Right atrium auricular region (tissue), 2 donors: Measurements from ENCODE around the gene VEPH1. TPM values are rescaled to one million over a fixed set of nuclear protein-coding genes. Genes with fewer than 3 reads are reported as not detected.

ENCODE experiments used
- DNase-seq: peaks from one replicate; pipeline ENCODE4 v3.0.0-alpha.2; 2019; ENCODE audit warnings: low spot score
- H3K27ac ChIP-seq, 2 donors: fragments of 200-600 bp; sonication (generic); 1 replicate in 1 of 2; 2 replicates in 1 of 2; pipeline ENCODE4 v1.5.1; 2016 to 2019
- H3K27me3 ChIP-seq, 2 donors: fragments of 200-600 bp; sonication (generic); one replicate each; pipeline versions ENCODE4 v1.5.1 to v1.6.0; 2017 to 2019
- H3K36me3 ChIP-seq: fragments of 200-600 bp; sonication (generic); one replicate; pipeline ENCODE4 v1.5.1; 2016
- H3K4me1 ChIP-seq, 2 donors: fragments of 200-600 bp; sonication (generic); one replicate each; pipeline versions ENCODE4 v1.5.1 to v1.6.0; 2017 to 2019
- H3K4me3 ChIP-seq, 2 donors: fragments of 200-600 bp; sonication (generic); 1 replicate in 1 of 2; 2 replicates in 1 of 2; pipeline ENCODE4 v1.5.1; 2017 to 2019; ENCODE audit warnings: mild to moderate bottlenecking in 1 of 2, moderate library complexity in 1 of 2
- H3K9me3 ChIP-seq, 2 donors: fragments of 200-600 bp; sonication (generic); one replicate each; pipeline ENCODE4 v1.5.1; 2019
- total RNA-seq, 2 donors: library from RNA; depleted of rRNA; stranded (reverse); fragments of >200 nt; gene quantifications; one replicate each; pipeline ENCODE4 v1.1.0, GENCODE V29; 2016
- TF ChIP-seq, protein P1 (sequence below), 2 donors: fragments of 200-600 bp; sonication (generic); IDR thresholded peaks; one replicate each; pipeline ENCODE4 v1.5.1; 2019; ENCODE audit warnings: antibody characterized with exemption in 2 of 2

VEPH1 gene
- total RNA-seq, 2 donors from 2014 or later, result 0.48 to 0.86 TPM

GRCh38 chr3:157542711-157543500, 39.7 kb upstream of the VEPH1 start:
- peak; percentile 79 for DNase-seq
- no peaks in the 10 kb centered on the region for H3K36me3 ChIP-seq
- TF ChIP-seq, protein P1, sequence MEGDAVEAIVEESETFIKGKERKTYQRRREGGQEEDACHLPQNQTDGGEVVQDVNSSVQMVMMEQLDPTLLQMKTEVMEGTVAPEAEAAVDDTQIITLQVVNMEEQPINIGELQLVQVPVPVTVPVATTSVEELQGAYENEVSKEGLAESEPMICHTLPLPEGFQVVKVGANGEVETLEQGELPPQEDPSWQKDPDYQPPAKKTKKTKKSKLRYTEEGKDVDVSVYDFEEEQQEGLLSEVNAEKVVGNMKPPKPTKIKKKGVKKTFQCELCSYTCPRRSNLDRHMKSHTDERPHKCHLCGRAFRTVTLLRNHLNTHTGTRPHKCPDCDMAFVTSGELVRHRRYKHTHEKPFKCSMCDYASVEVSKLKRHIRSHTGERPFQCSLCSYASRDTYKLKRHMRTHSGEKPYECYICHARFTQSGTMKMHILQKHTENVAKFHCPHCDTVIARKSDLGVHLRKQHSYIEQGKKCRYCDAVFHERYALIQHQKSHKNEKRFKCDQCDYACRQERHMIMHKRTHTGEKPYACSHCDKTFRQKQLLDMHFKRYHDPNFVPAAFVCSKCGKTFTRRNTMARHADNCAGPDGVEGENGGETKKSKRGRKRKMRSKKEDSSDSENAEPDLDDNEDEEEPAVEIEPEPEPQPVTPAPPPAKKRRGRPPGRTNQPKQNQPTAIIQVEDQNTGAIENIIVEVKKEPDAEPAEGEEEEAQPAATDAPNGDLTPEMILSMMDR (IDR thresholded peaks at IDR 0.05), result no peak
- H3K27me3 ChIP-seq, result no peaks in the 10 kb centered on the region
- peak overlapping the region; percentile 4 to 57 for H3K27ac ChIP-seq
- H3K4me1 ChIP-seq, result peaks cover 0 to 4% of the 10 kb centered on the region in 2 donors
- peak overlapping the region; percentile 35 to 45 for H3K4me3 ChIP-seq
- peaks cover 0 to 6% of the 10 kb centered on the region in 2 donors for H3K9me3 ChIP-seq

DNA sequence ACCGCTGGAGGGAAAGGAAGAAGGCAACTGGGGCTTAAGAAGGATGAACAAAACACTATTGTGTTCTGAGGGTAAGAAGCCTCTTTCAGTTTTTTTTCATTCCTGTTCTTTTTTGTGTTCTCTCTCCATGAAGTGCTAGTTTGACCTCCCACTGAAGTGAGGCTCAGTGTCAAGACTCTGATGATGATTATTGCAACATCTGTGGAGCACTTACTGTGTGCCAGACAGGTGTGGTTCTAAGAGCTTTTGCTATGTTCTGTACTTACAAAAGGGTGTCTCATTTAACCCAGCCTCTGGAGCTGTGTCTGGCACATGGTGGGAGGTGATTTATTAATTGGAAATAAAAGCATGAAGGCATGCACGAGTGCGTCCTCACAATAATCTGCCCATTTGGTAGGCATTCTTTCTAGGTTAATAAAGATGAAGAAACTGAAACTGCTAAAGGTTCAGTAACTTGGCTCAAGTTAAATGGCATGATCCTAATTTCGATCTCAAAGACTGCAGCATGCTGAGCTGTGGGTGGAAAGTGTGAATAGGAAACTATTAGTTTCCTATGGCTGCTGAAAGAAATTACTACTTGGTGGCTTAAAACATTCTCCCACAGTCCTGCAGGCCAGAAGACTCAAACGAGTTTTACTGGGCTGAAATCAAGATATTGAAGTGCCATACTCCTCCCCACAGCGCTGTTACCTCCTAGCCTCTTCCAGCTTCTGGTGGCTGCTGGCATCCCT, 38.5 kb upstream of the VEPH1 start:
- Histone ChIP-seq H3K4me3 (no peak overlapping the region), H3K4me1 (peaks cover 0 to 4% of the 10 kb centered on the region in 2 donors), H3K27me3 (no peaks in the 10 kb centered on the region), H3K27ac (no peak overlapping the region), H3K36me3 (no peaks in the 10 kb centered on the region), H3K9me3 (peaks cover 0 to 6% of the 10 kb centered on the region in 2 donors)
- TF ChIP-seq, protein P1 (IDR thresholded peaks at IDR 0.05), result no peak
- DNase-seq, result no peak

DNA sequence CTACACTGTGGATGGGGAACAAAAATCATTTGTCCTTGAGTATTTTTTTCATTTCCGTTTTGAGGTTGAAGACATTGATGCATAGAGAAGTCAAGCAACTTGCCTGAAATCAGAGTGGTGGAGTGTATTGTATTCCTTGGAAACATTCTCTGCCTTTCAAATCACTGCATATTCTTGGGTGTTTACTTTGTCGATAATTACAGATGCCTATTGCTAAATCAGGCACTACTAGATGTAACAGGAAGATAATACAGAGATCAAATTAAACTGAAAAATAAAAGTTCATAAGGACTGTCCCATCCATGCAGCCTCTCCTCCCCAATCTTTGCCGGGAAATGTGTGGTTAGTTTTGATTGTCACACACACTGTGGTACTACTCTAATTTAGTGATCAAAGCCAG, 37.4 kb upstream of the VEPH1 start:
- H3K27ac ChIP-seq, result no peak overlapping the region
- TF ChIP-seq, protein P1 (IDR thresholded peaks at IDR 0.05), result no peak
- H3K9me3 ChIP-seq, result peaks cover 0 to 6% of the 10 kb centered on the region in 2 donors
- no peak for DNase-seq
- H3K4me3 ChIP-seq, result no peak overlapping the region
- H3K36me3 ChIP-seq, result no peaks in the 10 kb centered on the region
- peaks cover 0 to 4% of the 10 kb centered on the region in 2 donors for H3K4me1 ChIP-seq
- H3K27me3 ChIP-seq, result no peaks in the 10 kb centered on the region

- no peak for DNase-seq
- H3K27ac ChIP-seq, result no peak overlapping the region
- H3K4me3 ChIP-seq, result no peak overlapping the region
- H3K4me1 ChIP-seq, result no peaks in the 10 kb centered on the region
- no peaks in the 10 kb centered on the region for H3K9me3 ChIP-seq
- H3K27me3 ChIP-seq, result no peaks in the 10 kb centered on the region
- H3K36me3 ChIP-seq, result no peaks in the 10 kb centered on the region
- TF ChIP-seq, protein P1 (IDR thresholded peaks at IDR 0.05), result no peak
Observed at GRCh38 chr3:157535667-157536066, 32.5 kb upstream of the VEPH1 start.

- Histone ChIP-seq H3K27me3 (no peaks in the 10 kb centered on the region), H3K4me3 (no peak overlapping the region), H3K27ac (no peak overlapping the region), H3K9me3 (no peaks in the 10 kb centered on the region), H3K36me3 (no peaks in the 10 kb centered on the region), H3K4me1 (no peaks in the 10 kb centered on the region)
- TF ChIP-seq, protein P1 (IDR thresholded peaks at IDR 0.05), result no peak
- DNase-seq, result no peak
Observed at GRCh38 chr3:157534725-157535161, 31.5 kb upstream of the VEPH1 start.
